Stimulated activated CD8-positive, alpha-beta memory T cell treated with anti-CD3 and anti-CD28 coated beads, Interleukin-12 subunit alpha, Interleukin-12 subunit beta, amount 100 ng/mL, for 24 hours (primary cell): ENCODE data around the gene ZIC4.

Experiments used
- DNase-seq: peaks from one replicate; pipeline ENCODE4 v3.0.0-alpha.2; 2020; ENCODE audit errors: extremely low read depth

ZIC4 gene

DNA sequence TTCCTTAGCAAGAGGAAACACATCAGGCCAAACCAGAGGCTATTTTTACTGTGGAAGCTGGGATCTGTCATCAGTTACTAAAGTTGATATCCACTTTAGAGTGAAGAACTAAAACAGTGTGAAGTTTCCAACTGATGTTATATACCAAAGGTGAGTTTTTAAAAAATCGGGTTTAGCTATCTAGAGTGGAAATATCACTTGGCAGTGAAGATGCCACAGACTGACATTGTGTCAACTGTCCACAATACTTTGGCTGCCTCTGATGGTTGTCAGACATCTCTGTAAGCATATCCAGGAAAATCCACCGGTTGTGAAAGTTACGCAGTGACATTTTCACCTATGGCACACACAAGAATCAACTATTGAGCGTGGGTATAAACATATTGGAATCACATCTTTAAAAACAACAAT lies 12.0 kb upstream of the ZIC4 start:
- DNase-seq: no peak

DNA sequence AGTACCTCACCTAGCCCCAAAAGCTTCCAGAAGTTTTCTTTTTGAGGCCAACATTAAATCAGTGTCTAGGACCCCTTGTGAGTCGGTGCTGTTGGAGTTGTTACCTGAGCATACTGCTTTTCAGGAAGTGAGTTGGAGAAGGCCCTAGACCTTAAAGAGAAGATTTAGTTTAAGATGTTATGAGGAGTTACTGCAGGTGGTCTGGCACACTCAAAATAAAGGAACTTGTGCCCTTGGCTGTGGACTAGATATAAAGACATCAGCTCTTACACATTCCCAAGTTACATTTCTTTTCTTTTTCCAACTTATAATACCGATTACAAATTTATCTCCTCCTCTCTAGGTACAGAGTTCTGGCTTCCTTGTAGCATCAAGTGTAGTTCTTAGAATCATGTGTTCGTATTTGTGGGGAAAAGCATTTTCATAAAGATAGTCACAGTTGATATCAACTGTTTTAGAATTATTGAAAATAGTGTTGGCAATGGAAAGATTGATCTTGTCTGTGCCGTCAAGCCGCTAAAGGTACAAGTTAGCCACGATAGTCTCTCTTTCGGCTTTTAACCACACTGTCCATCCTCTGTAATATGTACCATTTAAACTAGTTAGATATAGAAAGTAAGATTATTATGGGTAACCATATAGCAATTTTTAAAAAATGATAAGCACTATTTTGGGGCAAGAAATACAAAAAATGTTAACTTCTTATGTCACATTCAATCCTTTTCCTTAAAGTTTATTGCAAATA lies 11.4 kb upstream of the ZIC4 start:
- DNase-seq: no peak

DNA sequence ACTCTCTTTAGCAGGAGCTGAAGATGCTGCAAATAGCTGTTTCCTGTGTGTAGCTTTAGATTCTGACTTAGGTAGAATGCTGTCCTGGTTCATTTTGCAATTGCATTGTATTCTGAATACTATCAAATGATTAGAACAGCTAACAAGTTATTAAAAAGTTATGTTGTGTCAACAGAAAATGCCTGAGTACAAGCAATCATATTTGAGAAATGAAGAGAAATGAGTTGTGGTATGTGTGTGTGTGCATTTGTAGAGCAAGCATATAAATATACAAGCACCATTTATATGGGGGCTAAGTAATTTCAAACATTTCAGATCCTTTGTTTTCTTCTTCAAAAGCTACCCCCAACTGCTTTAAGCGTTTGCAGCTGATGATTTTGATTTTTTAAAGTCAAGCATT lies 10.6 kb upstream of the ZIC4 start:
- no peak for DNase-seq

DNA sequence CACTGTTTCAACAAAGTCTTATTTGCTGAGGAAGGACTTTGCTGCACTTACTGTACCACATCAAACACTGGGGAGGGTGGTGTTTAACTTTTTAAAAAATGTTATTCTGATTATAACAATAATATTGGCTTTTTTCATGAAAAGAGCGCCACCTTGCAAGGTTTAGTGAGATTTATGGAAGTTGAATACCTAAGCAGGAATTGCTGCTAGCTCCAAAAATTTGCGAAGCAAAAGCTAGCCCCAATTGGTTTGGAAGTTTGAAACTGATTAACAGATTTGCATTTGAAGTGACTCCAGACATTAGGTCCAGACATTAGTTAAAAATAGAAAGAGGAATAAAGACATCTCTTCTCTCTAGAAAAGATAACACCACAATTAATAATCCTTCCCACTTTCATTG lies 9.5 kb upstream of the ZIC4 start:
- DNase-seq: no peak

DNA sequence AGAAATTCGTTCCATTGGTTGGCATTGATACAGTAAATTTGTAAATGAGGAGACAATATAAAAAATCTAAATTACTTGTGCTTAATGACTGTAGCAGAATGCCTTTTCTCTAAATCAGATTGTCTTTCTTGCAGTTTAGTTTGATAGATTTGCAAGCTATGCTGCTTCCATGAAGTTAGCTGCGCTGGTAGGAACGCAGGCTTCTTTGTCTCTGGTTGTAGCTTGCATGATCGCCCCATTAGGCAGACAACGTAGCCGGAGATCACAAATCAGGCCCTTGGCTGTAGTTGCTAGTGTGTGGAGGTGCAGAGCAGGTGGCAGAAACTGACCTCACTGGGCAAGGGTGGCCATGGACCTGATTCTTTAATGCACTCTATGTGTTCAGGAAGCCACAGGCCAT lies 8.9 kb upstream of the ZIC4 start:
- DNase-seq: no peak

DNA sequence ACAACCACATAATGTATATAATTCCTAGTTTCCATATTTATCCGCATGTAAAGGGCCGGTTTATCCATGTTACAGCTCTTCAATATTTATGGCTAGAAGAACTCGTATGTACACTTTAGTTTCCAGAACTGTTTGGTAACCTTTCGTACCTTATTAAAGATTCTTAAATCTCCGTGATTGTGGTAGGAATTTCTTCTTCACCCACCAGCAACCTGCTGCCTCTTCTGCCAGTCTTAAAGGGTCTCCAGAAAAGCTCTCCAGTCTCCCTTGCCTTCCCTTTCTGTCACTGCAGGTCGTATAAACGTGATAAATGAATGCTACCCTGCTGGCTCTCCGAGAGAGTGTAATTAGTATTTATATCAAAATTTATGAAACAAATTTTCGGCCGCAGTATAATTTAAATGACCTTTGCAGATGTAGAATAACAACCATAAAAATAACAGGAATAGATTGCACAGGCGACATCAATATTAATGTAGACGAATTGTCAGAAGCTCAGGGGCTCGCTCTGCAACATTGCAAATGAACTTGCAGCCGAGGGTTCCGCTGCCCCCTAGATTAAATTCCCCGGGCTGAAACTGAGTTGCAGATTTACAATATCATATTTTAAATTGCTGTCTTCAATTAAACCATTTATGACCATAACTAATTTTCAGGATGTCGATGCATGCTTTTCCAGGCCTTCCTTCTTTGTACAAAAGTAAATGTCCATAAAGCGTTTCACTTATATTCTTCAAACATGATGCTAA lies 8.2 kb upstream of the ZIC4 start:
- DNase-seq: no peak

DNA sequence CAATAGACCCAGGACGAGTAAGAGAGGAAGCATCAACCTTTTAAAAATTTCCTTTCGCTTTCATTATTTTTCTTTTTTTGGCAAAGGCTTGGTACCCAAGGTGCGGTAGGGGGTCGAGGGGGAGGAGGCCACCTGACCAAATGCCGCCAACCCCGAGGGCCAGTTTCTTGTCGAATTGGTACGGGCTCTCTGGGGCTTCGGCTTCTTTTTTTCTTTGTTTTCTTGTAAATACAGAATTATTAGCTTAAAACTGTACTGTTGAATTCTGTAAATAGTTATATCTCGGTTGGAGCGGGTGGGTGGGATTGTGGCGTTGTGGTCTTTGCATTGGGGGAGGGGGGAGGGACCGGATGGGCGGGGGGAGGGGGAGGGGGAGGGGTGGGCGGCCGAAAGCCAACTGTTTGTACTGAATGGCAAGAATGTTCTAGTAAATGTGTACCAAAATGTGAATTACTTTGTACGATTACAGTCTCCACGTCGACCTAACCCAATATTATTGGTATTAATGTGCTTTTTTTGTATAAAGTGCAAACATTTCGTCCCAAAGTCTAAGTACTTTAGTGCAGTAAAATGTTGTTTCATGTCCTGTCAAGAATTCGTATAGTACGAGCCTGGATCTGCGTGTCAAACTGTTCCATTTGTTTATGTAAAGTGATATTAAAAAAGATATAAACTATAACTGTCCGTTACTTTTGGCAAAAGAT lies 7.5 kb upstream of the ZIC4 start:
- no peak for DNase-seq

DNA sequence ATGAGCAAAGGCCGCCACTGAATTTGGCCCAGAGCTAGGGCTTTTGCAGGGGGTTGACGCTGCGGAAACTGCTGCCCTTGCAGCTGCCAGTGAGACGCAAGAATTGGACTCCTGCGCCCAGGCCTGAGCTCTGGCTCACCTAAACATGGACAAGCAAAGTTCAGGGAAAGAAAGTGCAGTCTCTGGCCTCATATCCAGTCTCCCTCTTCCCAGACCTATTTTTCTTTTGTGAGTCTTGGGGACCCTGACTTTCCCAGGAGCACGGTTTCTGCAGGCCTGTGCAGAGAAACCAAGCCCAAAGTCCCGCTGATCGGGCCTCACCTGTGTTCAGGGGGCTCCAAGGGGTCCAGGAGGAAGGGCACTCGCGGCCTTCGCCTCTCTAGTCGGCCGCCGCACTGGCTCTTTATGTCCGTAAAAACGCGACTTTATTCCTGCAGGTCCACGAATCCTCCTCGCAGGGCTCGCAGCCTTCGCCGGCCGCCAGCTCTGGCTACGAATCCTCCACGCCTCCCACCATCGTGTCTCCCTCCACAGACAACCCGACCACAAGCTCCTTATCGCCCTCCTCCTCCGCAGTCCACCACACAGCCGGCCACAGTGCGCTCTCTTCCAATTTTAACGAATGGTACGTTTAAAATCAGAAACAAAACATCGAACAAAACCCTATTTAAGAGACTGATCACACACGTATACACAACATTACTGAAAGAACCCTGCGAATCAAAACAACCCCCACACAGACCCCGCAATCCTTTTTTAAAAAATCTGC lies 6.8 kb upstream of the ZIC4 start:
- DNase-seq: no peak

DNA sequence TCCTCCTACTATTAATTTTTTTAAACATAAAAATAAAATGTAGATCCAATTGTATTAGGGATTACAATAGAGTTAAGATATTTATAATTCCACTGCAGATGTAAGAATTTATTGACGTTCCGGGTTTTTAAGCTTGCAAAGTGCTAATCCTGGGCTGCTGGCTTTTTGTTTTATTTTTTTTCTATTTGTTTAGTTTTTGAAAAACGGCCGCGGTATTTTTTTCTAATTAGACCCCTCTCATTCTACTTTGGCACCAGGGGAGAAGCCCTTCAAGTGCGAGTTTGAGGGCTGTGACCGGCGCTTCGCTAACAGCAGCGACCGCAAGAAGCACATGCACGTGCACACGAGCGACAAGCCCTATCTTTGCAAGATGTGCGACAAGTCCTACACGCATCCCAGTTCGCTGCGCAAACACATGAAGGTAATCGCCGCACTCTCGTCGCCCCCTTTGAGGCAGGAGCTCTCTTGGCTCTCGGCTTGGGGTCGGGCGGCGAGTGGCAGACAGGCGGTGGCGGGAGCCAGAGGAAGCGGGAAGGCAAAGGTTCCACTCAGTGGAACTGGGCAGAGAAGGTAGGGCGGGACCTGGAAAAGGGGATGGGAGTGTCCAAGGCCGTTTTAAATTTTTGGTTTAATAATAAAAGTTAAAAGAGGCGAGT lies 6.0 kb upstream of the ZIC4 start:
- no peak for DNase-seq

DNA sequence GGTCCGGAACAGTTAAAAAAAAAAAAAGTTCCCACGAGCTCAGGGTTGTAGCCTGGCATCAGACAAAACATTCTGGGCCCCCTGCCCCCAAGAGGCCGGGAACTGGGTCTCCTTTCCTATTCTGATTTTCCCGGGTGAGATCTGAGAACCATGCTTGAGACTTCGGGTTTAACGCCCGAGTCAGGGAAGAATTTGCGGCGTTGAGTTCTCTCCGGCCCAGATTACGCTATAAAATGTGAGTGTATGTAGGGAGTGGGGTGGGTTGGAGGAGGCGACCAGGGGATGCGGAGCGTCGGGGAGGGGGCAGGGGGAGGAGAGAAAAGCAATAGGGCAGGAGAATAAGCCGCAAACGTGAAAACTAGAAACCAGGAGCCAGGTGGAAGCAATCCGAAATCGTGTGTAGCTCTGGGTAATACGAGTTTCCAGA lies 5.5 kb upstream of the ZIC4 start:
- no peak for DNase-seq

DNA sequence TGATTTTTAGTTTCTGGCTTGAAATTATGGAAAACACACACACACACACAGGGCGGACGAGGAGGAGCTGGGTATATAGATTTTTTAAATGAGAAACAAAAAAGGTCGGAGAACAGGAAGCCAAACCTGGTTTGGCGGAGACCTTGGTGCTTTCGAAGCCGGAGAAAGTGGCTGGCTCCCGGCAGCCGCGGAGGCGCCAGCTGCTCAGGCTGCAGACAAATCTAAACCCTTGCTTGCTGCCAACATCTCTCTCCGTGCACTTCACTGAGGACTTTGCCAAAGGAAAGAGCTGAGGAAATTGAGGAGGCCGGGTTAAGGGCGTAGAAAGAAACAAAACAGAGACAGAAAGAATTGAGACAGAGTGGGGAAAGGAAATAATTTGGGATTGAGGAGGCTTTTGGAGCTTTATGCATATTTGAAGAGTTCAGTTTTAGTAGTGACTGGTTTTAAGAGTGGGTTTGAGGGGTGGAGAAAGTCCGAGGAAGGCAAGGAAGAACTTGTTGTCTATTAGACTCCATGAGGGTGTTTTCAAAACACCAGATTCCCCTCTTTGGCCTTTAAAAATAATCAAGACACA lies 5.0 kb upstream of the ZIC4 start:
- no peak for DNase-seq

DNA sequence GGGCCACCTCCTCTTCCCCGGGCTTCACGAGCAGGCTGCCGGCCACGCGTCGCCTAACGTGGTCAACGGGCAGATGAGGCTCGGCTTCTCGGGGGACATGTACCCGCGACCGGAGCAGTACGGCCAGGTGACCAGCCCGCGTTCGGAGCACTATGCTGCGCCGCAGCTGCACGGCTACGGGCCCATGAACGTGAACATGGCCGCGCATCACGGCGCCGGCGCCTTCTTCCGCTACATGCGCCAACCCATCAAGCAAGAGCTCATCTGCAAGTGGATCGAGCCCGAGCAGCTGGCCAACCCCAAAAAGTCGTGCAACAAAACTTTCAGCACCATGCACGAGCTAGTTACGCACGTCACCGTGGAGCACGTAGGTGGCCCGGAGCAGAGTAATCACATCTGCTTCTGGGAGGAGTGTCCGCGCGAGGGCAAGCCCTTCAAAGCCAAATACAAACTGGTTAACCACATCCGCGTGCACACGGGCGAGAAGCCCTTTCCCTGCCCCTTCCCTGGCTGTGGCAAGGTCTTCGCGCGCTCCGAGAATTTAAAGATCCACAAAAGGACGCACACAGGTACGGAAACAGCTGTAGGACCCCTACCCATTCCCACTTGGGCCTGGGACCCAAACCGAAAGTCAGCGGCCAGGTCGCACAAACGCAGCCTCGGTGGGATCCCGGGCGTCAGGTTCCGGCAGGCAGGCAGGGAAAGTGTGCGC lies 4.3 kb upstream of the ZIC4 start:
- no peak for DNase-seq

DNA sequence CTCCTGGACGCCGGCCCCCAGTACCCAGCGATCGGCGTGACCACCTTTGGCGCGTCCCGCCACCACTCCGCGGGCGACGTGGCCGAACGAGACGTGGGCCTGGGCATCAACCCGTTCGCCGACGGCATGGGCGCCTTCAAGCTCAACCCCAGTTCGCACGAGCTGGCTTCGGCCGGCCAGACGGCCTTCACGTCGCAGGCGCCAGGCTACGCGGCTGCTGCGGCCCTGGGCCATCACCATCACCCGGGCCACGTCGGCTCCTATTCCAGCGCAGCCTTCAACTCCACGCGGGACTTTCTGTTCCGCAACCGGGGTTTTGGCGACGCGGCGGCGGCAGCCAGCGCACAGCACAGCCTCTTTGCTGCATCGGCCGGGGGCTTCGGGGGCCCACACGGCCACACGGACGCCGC lies 3.8 kb upstream of the ZIC4 start:
- DNase-seq: no peak

DNA sequence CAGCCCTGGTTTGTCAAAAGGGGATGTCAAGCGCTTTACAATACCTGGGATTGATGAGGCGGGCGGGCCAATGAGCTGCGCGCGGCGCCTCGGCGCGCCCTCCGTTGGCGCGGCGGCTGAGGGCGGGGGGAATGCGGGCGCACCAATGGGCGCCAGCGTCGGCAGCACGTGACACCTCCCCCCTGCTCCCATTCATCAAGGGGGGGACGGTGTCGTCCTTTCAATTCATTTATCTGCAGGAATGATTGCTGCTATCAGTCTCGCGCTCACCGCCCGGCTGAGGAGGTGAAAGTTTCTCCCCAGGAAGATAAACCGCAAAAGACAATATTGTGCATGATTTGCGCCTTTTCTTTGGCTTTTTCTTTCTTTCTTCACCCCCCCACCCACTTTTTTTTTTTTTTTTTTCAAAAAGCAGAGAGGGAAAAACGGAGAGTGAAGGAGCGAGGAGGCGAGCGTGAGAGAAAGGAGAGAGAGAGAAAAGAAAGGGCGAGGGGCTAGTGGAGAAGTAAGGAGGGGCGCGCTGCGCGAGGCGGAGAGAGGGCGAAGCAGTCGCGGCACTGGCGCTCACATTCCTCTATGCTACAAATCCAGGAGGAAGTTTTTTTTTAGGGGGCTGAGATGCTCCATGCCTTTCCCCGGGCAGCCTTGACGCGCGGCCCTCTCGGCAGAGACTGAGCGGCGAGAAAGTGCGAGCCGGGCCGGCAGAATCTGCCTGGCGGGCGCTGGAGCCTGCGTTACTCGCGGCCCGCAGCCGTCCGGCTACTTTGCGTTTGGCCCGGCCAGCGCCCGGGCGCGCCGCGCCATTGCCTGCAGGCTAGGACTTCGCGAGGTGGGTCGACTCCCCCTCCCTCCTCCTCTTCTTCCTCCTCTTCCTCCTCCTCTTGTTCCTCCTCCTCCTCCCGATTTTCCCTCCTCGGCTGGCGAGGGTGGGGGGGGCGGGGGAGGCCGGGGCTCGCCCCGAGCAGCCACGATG lies 3.1 kb upstream of the ZIC4 start, which contains the start of gene ZIC1:
ZIC1 (plus strand) TSS at position 223 of the 973 bp plus-strand sequence; CDS start at position 971, 748 bp downstream.
- no peak for DNase-seq

DNA sequence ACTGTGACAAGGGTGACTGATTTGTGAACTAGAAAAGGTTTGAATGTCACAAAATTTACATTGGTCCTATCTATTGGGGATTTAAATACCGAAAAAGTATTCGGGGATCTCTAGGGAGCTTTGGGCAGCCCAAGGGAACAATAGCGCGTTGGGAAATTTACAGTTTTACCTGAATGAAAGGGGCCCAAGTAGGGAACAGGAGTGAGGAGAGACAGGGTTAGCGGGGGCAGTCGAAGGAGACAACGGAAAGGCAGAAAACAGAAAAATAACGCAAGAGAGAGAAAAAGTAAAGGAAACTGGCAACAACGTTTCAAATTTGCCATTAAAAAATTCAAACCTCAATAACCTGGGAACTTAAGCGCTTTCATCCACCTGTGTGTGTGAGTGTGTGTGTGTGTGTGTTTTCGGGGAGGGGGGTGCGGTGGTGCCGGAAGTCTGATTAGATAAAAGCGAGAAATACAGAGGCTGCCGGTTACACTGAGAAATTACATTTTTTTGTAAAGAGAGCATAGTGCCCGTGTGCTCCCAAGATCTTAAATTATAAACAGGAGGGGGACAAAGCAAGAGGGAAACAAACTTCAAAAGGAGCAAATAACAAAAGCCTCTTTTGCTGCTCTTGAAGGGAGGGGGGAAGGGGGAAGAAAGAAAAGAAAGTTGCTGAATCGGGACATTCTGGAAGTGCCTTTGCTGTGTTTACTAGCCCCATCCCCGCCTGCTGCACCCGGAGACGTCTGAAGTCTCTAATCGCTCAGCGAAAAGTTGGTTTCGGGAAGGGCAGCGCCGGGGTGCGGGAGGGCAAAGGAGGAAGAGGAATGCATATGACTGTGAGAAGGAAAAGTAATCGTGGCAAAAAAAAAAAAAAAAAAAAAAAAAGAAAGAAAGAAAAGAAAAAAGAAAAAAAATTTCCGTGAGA lies 2.1 kb upstream of the ZIC4 start:
- no peak for DNase-seq

DNA sequence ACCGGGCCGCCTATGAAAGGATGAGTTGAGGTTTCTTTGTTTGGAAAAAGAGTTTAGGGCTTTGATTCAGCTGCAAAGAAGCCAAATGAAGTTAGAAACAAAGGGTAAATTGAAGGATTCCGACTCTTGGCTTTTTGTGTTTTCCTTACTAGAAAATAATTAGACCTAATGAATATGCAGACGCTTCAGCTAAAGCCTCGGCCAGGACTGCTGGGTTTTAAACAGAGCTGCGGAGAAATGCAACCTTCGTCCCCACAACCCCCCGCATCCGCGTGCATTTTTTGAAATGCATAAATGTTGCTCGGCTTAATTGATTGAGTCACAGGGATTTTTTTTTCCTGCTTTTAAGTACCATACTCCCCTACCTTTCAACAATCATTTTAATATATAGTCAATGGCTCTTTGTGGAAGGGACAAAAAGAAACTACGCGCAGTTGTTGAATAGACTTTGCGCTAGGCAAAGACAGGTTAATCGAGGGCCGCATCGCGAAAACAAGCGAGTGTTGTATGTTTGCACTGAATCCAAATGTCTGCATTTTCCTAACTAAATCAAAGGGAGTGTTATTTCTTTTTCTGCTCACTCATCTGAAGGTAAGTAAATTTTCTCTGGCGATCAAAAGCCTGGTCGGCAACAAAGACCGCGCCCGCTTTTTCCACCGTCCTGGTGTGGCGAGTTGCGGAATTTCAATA lies 1.3 kb upstream of the ZIC4 start:
- DNase-seq: no peak

DNA sequence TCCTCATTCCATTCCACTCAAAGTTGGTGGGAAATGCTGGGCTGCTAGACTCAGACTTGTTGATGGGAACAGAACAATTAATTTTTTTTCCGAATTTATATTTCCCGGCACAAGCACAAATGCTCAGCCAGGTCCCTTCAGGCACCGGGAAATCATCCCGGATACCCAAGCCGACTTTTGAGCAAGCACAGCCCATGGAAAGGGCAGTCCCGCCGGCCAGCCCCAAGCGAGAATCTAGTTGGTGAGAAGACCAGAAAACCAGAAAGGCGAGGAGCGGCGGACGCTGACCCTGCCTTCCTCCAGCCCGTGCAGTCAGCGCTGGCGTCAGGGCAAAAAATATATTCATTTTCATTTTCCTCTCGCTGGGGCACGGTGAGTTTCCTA lies 763 bp upstream of the ZIC4 start:
- DNase-seq: no peak
